Naive thymus-derived CD4-positive, alpha-beta T cell (primary cell): ENCODE results near the gene KRTAP9-2. TPM values are rescaled to one million over a fixed set of nuclear protein-coding genes. Genes with fewer than 3 reads are reported as not detected.

Experiments
- polyA plus RNA-seq, 2 donors: library from polyadenylated mRNA; unstranded; fragments of 300-500 nt; fragmentation: Illumina TruSeq; gene quantifications; one replicate each; pipeline ENCODE4 v1.2.3, GENCODE V29; 2021
- total RNA-seq, 6 experiments: library from RNA in 5 of 6; stranded (reverse) in 5 of 6; gene quantifications; 1 replicate in 5 of 6; 2 replicates in 1 of 6; pipeline ENCODE4 v1.2.3 and lab custom pipeline; 2021 to 2026

KRTAP9-2 gene
- total and polyA plus RNA-seq, 7 experiments from 2014 or later, result not detected

Other genes with a start within 250 kb of the KRTAP9-2 start
Only the 30 nearest of the 41 such genes appear.
- gene KRTAP2-1, start 179.3 kb upstream of the KRTAP9-2 start, total RNA-seq, result not detected
- not detected for gene KRTAP2-1, start 179.3 kb upstream of the KRTAP9-2 start, polyA plus RNA-seq
- not detected for gene KRTAP2-2, start 171.4 kb upstream of the KRTAP9-2 start, total RNA-seq
- not detected for gene KRTAP2-2, start 171.4 kb upstream of the KRTAP9-2 start, polyA plus RNA-seq
- gene KRTAP2-3, start 166.5 kb upstream of the KRTAP9-2 start, total RNA-seq, result not detected
- not detected for gene KRTAP2-3, start 166.5 kb upstream of the KRTAP9-2 start, polyA plus RNA-seq
- not detected for gene KRTAP2-4, start 160.8 kb upstream of the KRTAP9-2 start, total RNA-seq
- gene KRTAP2-4, start 160.8 kb upstream of the KRTAP9-2 start, polyA plus RNA-seq, result not detected
- not detected for gene KRTAP4-7, start 142.5 kb upstream of the KRTAP9-2 start, total RNA-seq
- gene KRTAP4-7, start 142.5 kb upstream of the KRTAP9-2 start, polyA plus RNA-seq, result not detected
- gene KRTAP4-8, start 128.5 kb upstream of the KRTAP9-2 start, total RNA-seq, result not detected
- gene KRTAP4-8, start 128.5 kb upstream of the KRTAP9-2 start, polyA plus RNA-seq, result not detected
- gene KRTAP4-16, start 124.4 kb upstream of the KRTAP9-2 start, total RNA-seq, result not detected
- not detected for gene KRTAP4-16, start 124.4 kb upstream of the KRTAP9-2 start, polyA plus RNA-seq
- not detected for gene KRTAP4-9, start 121.3 kb upstream of the KRTAP9-2 start, total RNA-seq
- gene KRTAP4-9, start 121.3 kb upstream of the KRTAP9-2 start, polyA plus RNA-seq, result not detected
- not detected for gene KRTAP4-11, start 108.3 kb upstream of the KRTAP9-2 start, total RNA-seq
- gene KRTAP4-11, start 108.3 kb upstream of the KRTAP9-2 start, polyA plus RNA-seq, result not detected
- gene KRTAP4-12, start 102.5 kb upstream of the KRTAP9-2 start, total RNA-seq, result not detected
- not detected for gene KRTAP4-12, start 102.5 kb upstream of the KRTAP9-2 start, polyA plus RNA-seq
- not detected for gene KRTAP4-6, start 86.1 kb upstream of the KRTAP9-2 start, total RNA-seq
- gene KRTAP4-6, start 86.1 kb upstream of the KRTAP9-2 start, polyA plus RNA-seq, result not detected
- not detected for gene KRTAP4-5, start 76.8 kb upstream of the KRTAP9-2 start, total RNA-seq
- gene KRTAP4-5, start 76.8 kb upstream of the KRTAP9-2 start, polyA plus RNA-seq, result not detected
- not detected for gene KRTAP4-4, start 65.9 kb upstream of the KRTAP9-2 start, total RNA-seq
- gene KRTAP4-4, start 65.9 kb upstream of the KRTAP9-2 start, polyA plus RNA-seq, result not detected
- not detected for gene KRTAP4-3, start 58.4 kb upstream of the KRTAP9-2 start, total RNA-seq
- not detected for gene KRTAP4-3, start 58.4 kb upstream of the KRTAP9-2 start, polyA plus RNA-seq
- not detected for gene KRTAP4-2, start 48.4 kb upstream of the KRTAP9-2 start, total RNA-seq
- not detected for gene KRTAP4-2, start 48.4 kb upstream of the KRTAP9-2 start, polyA plus RNA-seq
- gene KRTAP4-1, start 41.7 kb upstream of the KRTAP9-2 start, total RNA-seq, result not detected
- gene KRTAP4-1, start 41.7 kb upstream of the KRTAP9-2 start, polyA plus RNA-seq, result not detected
- not detected for gene KRTAP9-1, start 36.8 kb upstream of the KRTAP9-2 start, total RNA-seq
- gene KRTAP9-1, start 36.8 kb upstream of the KRTAP9-2 start, polyA plus RNA-seq, result not detected
- gene KRTAP9-3, start 5.8 kb downstream of the KRTAP9-2 start, total RNA-seq, result not detected
- gene KRTAP9-3, start 5.8 kb downstream of the KRTAP9-2 start, polyA plus RNA-seq, result not detected
- gene KRTAP9-8, start 11.4 kb downstream of the KRTAP9-2 start, total RNA-seq, result not detected
- gene KRTAP9-8, start 11.4 kb downstream of the KRTAP9-2 start, polyA plus RNA-seq, result not detected
- not detected for gene KRTAP9-4, start 23.0 kb downstream of the KRTAP9-2 start, total RNA-seq
- not detected for gene KRTAP9-4, start 23.0 kb downstream of the KRTAP9-2 start, polyA plus RNA-seq
- gene KRTAP9-9, start 28.7 kb downstream of the KRTAP9-2 start, total RNA-seq, result not detected
- gene KRTAP9-9, start 28.7 kb downstream of the KRTAP9-2 start, polyA plus RNA-seq, result not detected
- not detected for gene KRTAP9-6, start 38.7 kb downstream of the KRTAP9-2 start, total RNA-seq
- gene KRTAP9-6, start 38.7 kb downstream of the KRTAP9-2 start, polyA plus RNA-seq, result not detected
- not detected for gene KRTAP9-7, start 49.0 kb downstream of the KRTAP9-2 start, total RNA-seq
- gene KRTAP9-7, start 49.0 kb downstream of the KRTAP9-2 start, polyA plus RNA-seq, result not detected
- not detected for gene KRTAP29-1, start 76.2 kb downstream of the KRTAP9-2 start, total RNA-seq
- under 1 TPM in 1 of 2 donors, not detected in 1; 0.30 TPM for gene KRTAP29-1, start 76.2 kb downstream of the KRTAP9-2 start, polyA plus RNA-seq
- under 1 TPM in 3 of 5 experiments, not detected in 2; 0.22 to 0.49 (median 0.32) TPM for gene KRTAP16-1, start 82.7 kb downstream of the KRTAP9-2 start, total RNA-seq
- gene KRTAP16-1, start 82.7 kb downstream of the KRTAP9-2 start, polyA plus RNA-seq, result under 1 TPM in 1 of 2 donors, not detected in 1; 0.19 TPM
- not detected for gene KRTAP17-1, start 89.1 kb downstream of the KRTAP9-2 start, total RNA-seq
- gene KRTAP17-1, start 89.1 kb downstream of the KRTAP9-2 start, polyA plus RNA-seq, result not detected
- not detected for gene KRT33A, start 124.2 kb downstream of the KRTAP9-2 start, total RNA-seq
- not detected for gene KRT33A, start 124.2 kb downstream of the KRTAP9-2 start, polyA plus RNA-seq
- not detected for gene KRT33B, start 143.2 kb downstream of the KRTAP9-2 start, total RNA-seq
- not detected for gene KRT33B, start 143.2 kb downstream of the KRTAP9-2 start, polyA plus RNA-seq
- gene KRT34, start 155.7 kb downstream of the KRTAP9-2 start, total RNA-seq, result not detected
- not detected for gene KRT34, start 155.7 kb downstream of the KRTAP9-2 start, polyA plus RNA-seq
- not detected for gene KRT31, start 171.0 kb downstream of the KRTAP9-2 start, total RNA-seq
- not detected for gene KRT31, start 171.0 kb downstream of the KRTAP9-2 start, polyA plus RNA-seq